Measurements from ENCODE around the gene ALCAM. TPM values are rescaled to one million over a fixed set of nuclear protein-coding genes. Genes with fewer than 3 reads are reported as not detected.

ALCAM gene
- total and polyA plus RNA-seq, 2 donors (not counting 1 experiment from before 2014, with no cell fraction given): 168 to 188 TPM

GRCh38 chr3:105611304-105612192 lies 244.8 kb downstream of the ALCAM start:
- no peaks in the 10 kb centered on the region for H3K36me3 ChIP-seq (ENCODE audit: control insufficient read depth, insufficient read depth, low read length)
- H3K4me3 ChIP-seq (replicated peaks in 1 of 4; ENCODE audit: control extremely low read depth in 1 of 4, insufficient read depth in 1 of 4, low read depth in 3 of 4, low read length in 4 of 4): no peak overlapping the region
- no peak overlapping the region for H3K9ac ChIP-seq (ENCODE audit: insufficient read depth, low read length)
- H2AFZ ChIP-seq (ENCODE audit: low read length): no peak overlapping the region
- no peaks in the 10 kb centered on the region for H4K20me1 ChIP-seq (ENCODE audit: control insufficient read depth, extremely low read depth, insufficient read depth, low read length)
- H3K27me3 ChIP-seq (ENCODE audit: control insufficient read depth, insufficient read depth, low read length): no peaks in the 10 kb centered on the region
- DNase-seq (ENCODE audit: low read depth in 2 of 2): no peak
- H3K4me1 ChIP-seq (ENCODE audit: control insufficient read depth, extremely low read depth, insufficient read depth, low read length): no peaks in the 10 kb centered on the region
- TF ChIP-seq, protein P1, sequence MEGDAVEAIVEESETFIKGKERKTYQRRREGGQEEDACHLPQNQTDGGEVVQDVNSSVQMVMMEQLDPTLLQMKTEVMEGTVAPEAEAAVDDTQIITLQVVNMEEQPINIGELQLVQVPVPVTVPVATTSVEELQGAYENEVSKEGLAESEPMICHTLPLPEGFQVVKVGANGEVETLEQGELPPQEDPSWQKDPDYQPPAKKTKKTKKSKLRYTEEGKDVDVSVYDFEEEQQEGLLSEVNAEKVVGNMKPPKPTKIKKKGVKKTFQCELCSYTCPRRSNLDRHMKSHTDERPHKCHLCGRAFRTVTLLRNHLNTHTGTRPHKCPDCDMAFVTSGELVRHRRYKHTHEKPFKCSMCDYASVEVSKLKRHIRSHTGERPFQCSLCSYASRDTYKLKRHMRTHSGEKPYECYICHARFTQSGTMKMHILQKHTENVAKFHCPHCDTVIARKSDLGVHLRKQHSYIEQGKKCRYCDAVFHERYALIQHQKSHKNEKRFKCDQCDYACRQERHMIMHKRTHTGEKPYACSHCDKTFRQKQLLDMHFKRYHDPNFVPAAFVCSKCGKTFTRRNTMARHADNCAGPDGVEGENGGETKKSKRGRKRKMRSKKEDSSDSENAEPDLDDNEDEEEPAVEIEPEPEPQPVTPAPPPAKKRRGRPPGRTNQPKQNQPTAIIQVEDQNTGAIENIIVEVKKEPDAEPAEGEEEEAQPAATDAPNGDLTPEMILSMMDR (conservative IDR thresholded peaks at IDR 0.05 in 1 of 2, IDR thresholded peaks at IDR 0.05 in 1 of 2; ENCODE audit: low read depth in 1 of 2, low read length in 2 of 2): no peak
- TF ChIP-seq EZH2 (IDR thresholded peaks at IDR 0.05; ENCODE audit: low read length, missing control alignments): no peak
- H3K79me2 ChIP-seq (ENCODE audit: control insufficient read depth, insufficient read depth, low read length): no peaks in the 10 kb centered on the region
- H3K4me2 ChIP-seq (ENCODE audit: extremely low read depth, insufficient read depth, low read length): no peak overlapping the region
- no peaks in the 10 kb centered on the region for H3K9me3 ChIP-seq (ENCODE audit: control insufficient read depth, insufficient read depth, low read depth, low read length)
- no peak overlapping the region for H3K27ac ChIP-seq (ENCODE audit: insufficient read depth, low read length)

GRCh38 chr3:105613120-105613519 lies 246.4 kb downstream of the ALCAM start:
- Histone ChIP-seq H3K9me3 (ENCODE audit: control insufficient read depth, insufficient read depth, low read depth, low read length) (no peaks in the 10 kb centered on the region), H3K27me3 (ENCODE audit: control insufficient read depth, insufficient read depth, low read length) (no peaks in the 10 kb centered on the region), H3K36me3 (ENCODE audit: control insufficient read depth, insufficient read depth, low read length) (no peaks in the 10 kb centered on the region), H3K4me2 (ENCODE audit: extremely low read depth, insufficient read depth, low read length) (no peak overlapping the region), H4K20me1 (ENCODE audit: control insufficient read depth, extremely low read depth, insufficient read depth, low read length) (no peaks in the 10 kb centered on the region), H3K9ac (ENCODE audit: insufficient read depth, low read length) (no peak overlapping the region), H3K27ac (ENCODE audit: insufficient read depth, low read length) (no peak overlapping the region), H3K4me3 (replicated peaks in 1 of 4; ENCODE audit: control extremely low read depth in 1 of 4, insufficient read depth in 1 of 4, low read depth in 3 of 4, low read length in 4 of 4) (no peak overlapping the region), H3K79me2 (ENCODE audit: control insufficient read depth, insufficient read depth, low read length) (no peaks in the 10 kb centered on the region), H2AFZ (ENCODE audit: low read length) (no peak overlapping the region), H3K4me1 (ENCODE audit: control insufficient read depth, extremely low read depth, insufficient read depth, low read length) (no peaks in the 10 kb centered on the region)
- TF ChIP-seq, protein P1 (conservative IDR thresholded peaks at IDR 0.05 in 1 of 2, IDR thresholded peaks at IDR 0.05 in 1 of 2; ENCODE audit: low read depth in 1 of 2, low read length in 2 of 2): no peak
- no peak for TF ChIP-seq EZH2 (IDR thresholded peaks at IDR 0.05; ENCODE audit: low read length, missing control alignments)
- DNase-seq (ENCODE audit: low read depth in 2 of 2): peak in 1 of 2 donors; percentile 32

- Histone ChIP-seq H3K27ac (ENCODE audit: insufficient read depth, low read length) (no peak overlapping the region), H2AFZ (ENCODE audit: low read length) (no peak overlapping the region), H3K36me3 (ENCODE audit: control insufficient read depth, insufficient read depth, low read length) (no peaks in the 10 kb centered on the region), H3K9me3 (ENCODE audit: control insufficient read depth, insufficient read depth, low read depth, low read length) (no peaks in the 10 kb centered on the region), H3K79me2 (ENCODE audit: control insufficient read depth, insufficient read depth, low read length) (no peaks in the 10 kb centered on the region), H3K9ac (ENCODE audit: insufficient read depth, low read length) (no peak overlapping the region), H3K4me1 (ENCODE audit: control insufficient read depth, extremely low read depth, insufficient read depth, low read length) (no peaks in the 10 kb centered on the region), H3K4me3 (replicated peaks in 1 of 4; ENCODE audit: control extremely low read depth in 1 of 4, insufficient read depth in 1 of 4, low read depth in 3 of 4, low read length in 4 of 4) (no peak overlapping the region), H3K4me2 (ENCODE audit: extremely low read depth, insufficient read depth, low read length) (no peak overlapping the region), H4K20me1 (ENCODE audit: control insufficient read depth, extremely low read depth, insufficient read depth, low read length) (no peaks in the 10 kb centered on the region), H3K27me3 (ENCODE audit: control insufficient read depth, insufficient read depth, low read length) (no peaks in the 10 kb centered on the region)
- peak; percentile 17 to 65 for DNase-seq (ENCODE audit: low read depth in 2 of 2)
- TF ChIP-seq, protein P1 (conservative IDR thresholded peaks at IDR 0.05 in 1 of 2, IDR thresholded peaks at IDR 0.05 in 1 of 2; ENCODE audit: low read depth in 1 of 2, low read length in 2 of 2): no peak
- no peak for TF ChIP-seq EZH2 (IDR thresholded peaks at IDR 0.05; ENCODE audit: low read length, missing control alignments)
Measured at GRCh38 chr3:105614288-105615030, 247.8 kb downstream of the ALCAM start.
